ENCODE measurements around the gene GALNT18. TPM values are rescaled to one million over a fixed set of nuclear protein-coding genes. Genes with fewer than 3 reads are reported as not detected.

Gene GALNT18
- total RNA-seq, 2 experiments from 2014 or later = 0.69 to 0.71 TPM

DNA sequence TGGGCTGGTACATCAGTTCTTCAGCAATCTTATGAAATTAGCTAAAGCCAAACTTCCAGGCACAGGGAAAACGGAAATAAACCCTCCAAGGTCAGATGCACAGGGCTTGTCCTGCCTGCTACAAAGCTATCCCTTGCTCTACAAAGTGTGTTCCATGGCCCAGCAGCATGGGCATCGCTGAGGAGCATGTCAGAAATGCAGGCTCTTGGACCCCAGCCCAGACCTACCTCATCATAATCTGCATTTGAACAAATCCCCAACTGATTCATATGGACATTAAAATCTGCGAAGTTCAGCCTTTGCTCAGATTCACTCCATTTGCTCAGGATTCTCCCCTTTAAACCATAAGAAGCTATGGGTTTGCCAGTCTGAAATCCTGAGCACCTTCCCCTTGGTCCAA, 139.1 kb downstream of the GALNT18 start:
- Mint-ChIP-seq H3K27me3 (peaks cover 6% of the 10 kb centered on the region), H3K36me3 (ENCODE audit: low read depth) (no peaks in the 10 kb centered on the region), H3K9me3 (no peaks in the 10 kb centered on the region), H3K4me1 (no peaks in the 10 kb centered on the region), H3K27ac (no peak overlapping the region), H3K4me3 (no peak overlapping the region)
- ChIA-PET POLR2A (no interaction called here), CTCF (no interaction called here)
- no peak for DNase-seq

DNA sequence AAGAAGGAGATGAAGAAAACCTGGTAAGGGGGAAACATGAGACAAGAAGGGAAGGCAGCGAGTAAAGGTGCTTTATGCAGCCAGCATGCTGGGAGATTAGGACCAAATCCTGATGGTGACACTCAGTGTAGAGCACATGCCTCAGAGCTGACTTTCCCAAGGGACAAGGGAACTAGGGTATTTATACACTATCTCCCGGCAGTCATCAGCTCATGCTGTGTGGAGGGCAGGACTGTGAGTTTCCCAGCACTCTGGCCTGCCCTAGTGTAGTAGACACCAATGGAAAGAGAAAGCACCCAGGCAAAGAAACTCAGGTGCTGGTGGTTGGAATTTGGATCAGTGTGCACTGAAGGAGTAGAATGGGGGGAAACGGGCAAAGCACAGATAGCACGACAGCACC, 140.4 kb downstream of the GALNT18 start:
- DNase-seq = no peak
- H3K36me3 Mint-ChIP-seq (ENCODE audit: low read depth) = no peaks in the 10 kb centered on the region
- no peaks in the 10 kb centered on the region for H3K9me3 Mint-ChIP-seq
- CTCF ChIA-PET = no interaction called here
- no peak overlapping the region for H3K27ac Mint-ChIP-seq
- H3K4me1 Mint-ChIP-seq = no peaks in the 10 kb centered on the region
- no peak overlapping the region for H3K4me3 Mint-ChIP-seq
- peaks cover 3% of the 10 kb centered on the region for H3K27me3 Mint-ChIP-seq
- POLR2A ChIA-PET = no interaction called here

DNA sequence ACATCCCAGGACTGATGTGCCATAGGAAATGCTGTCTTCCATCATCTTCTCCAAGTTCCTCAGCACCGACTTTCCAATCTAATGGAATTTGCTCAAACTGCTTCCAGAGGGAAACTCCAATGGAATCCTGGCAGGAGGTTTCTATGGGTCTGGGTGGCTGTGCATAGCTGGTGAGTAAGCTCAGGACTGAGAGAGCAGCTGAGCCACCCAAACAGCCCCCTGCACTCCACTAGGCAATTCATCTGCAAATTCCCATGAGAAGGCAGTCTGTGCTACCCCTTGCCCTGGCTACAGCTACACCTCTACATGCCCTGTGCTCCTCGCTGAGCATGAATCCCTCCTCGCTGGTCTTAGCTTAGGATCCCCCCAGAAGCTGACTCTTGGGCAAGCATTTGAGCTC, 140.8 kb downstream of the GALNT18 start:
- ChIA-PET CTCF (no interaction called here), POLR2A (no interaction called here)
- Mint-ChIP-seq H3K4me3 (no peak overlapping the region), H3K27ac (no peak overlapping the region), H3K36me3 (ENCODE audit: low read depth) (no peaks in the 10 kb centered on the region), H3K9me3 (no peaks in the 10 kb centered on the region), H3K27me3 (peaks cover 3% of the 10 kb centered on the region), H3K4me1 (no peaks in the 10 kb centered on the region)
- no peak for DNase-seq

DNA sequence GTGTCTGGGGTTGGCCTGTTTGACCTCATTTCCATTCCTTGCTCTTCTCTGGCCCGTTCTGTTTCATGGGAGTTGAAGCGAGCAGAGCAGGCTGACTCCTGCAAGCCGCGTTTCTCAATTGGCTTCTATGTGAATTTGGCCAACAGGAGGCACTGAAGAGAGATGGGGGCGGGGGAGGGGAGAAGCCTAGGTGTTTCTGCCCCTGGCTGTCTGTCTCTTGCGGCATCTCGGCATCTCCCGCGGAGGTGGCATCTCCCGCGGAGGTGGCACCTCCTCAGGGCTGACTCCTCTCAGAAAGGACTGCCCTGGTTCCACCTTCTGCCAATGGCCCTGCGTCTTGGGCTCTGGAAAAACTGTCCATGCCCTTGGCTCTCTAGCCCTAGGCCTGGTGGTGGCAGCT, 143.1 kb downstream of the GALNT18 start:
- ChIA-PET POLR2A (no interaction called here), CTCF (no interaction called here)
- Mint-ChIP-seq H3K4me1 (no peaks in the 10 kb centered on the region), H3K36me3 (ENCODE audit: low read depth) (no peaks in the 10 kb centered on the region), H3K27me3 (peaks cover 3% of the 10 kb centered on the region), H3K4me3 (no peak overlapping the region), H3K9me3 (no peaks in the 10 kb centered on the region), H3K27ac (no peak overlapping the region)
- DNase-seq = no peak

DNA sequence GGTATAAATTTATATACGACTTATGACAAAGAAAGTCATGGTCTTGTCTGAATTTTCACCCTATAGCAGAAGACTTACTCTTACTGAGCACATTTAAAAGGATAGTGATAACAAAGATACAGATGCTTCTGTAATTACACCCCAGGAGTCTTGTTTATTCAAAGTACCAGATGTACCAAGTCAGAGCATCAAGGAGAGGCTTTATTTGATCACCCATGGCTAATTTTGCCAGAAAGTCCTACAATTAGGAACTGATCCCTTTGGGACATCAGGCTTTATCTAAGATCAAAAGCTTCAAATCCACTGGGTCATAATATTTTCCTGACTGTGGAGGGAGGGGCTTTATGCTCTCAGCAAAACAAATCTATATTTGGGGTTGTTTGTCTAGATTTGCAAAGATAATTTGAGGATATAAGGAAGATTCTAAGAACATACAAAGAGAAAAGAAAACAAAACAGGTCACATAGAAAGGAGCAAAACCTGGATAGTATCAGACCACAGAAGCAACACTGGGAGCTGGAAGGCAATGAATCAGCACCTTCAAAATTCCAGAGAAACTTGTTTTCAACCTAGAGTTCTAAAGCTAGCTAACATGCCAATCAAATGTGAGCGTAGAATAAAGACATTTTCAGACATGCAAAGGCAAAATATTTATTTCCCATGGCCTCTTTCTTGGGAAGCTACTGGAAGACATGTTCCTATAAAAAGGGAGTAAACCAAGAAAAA, 143.9 kb downstream of the GALNT18 start:
- peaks cover 3% of the 10 kb centered on the region for H3K27me3 Mint-ChIP-seq
- ChIA-PET POLR2A (no interaction called here), CTCF (no interaction called here)
- no peak overlapping the region for H3K27ac Mint-ChIP-seq
- H3K4me1 Mint-ChIP-seq = no peaks in the 10 kb centered on the region
- H3K9me3 Mint-ChIP-seq = no peaks in the 10 kb centered on the region
- H3K4me3 Mint-ChIP-seq = no peak overlapping the region
- no peaks in the 10 kb centered on the region for H3K36me3 Mint-ChIP-seq (ENCODE audit: low read depth)
- DNase-seq = no peak

DNA sequence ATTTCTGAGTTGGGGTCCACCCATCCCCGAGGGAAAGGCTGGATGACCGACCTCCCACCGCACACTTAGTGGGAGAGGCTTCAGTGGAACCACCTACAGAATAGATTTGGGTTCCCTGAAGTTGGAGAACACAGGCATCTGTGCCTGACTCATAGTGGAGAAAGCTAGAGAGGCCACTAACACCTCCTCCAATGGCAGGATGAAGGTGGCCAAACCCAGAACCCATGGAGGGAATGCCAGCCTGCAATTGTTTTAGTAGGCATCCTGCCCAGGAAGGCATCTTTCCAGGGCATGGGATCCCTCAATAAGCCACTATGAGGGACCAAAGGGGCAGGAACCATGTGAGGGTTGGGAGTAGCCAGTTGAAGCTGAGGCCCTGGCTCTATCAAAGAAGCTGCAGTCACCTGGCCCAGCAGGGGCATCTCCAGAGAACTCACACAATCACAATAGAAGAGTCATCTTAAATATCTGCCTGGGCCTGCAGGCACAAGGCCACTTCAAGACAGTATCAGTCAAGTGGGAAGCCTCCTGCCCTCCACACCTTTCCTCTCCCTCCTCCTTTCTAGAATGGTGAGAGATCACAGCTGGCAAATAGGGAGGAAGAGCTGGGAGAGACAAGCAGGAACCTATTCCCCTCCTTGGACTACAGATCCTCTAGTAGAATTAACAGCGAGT, 144.7 kb downstream of the GALNT18 start:
- no peak for DNase-seq
- no peak overlapping the region for H3K4me3 Mint-ChIP-seq
- ChIA-PET CTCF (no interaction called here), POLR2A (no interaction called here)
- H3K4me1 Mint-ChIP-seq = no peaks in the 10 kb centered on the region
- no peaks in the 10 kb centered on the region for H3K36me3 Mint-ChIP-seq (ENCODE audit: low read depth)
- H3K27me3 Mint-ChIP-seq = peaks cover 3% of the 10 kb centered on the region
- no peaks in the 10 kb centered on the region for H3K9me3 Mint-ChIP-seq
- no peak overlapping the region for H3K27ac Mint-ChIP-seq

DNA sequence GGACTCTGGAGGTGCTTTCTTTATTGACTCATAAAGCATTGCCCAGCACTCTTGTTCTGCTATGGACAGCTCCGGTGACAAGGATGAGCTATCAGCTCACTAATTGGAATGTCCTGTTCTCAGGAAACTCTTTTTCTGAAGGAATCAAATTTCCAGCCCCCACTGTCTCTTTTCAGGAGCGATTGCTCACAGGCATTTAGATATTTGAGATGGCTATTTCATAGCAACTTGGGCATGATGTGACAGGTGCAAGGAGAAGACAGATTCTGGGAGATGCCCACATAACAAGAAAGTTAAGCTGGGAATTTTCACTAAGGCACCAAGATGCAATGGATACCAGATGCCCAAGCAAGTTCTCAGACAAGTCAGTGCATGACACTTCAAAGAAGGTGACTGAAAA, 145.3 kb downstream of the GALNT18 start:
- no peaks in the 10 kb centered on the region for H3K36me3 Mint-ChIP-seq (ENCODE audit: low read depth)
- no peaks in the 10 kb centered on the region for H3K4me1 Mint-ChIP-seq
- H3K27me3 Mint-ChIP-seq = peaks cover 3% of the 10 kb centered on the region
- no peak overlapping the region for H3K4me3 Mint-ChIP-seq
- DNase-seq = no peak
- no peaks in the 10 kb centered on the region for H3K9me3 Mint-ChIP-seq
- ChIA-PET CTCF (no interaction called here), POLR2A (no interaction called here)
- no peak overlapping the region for H3K27ac Mint-ChIP-seq

DNA sequence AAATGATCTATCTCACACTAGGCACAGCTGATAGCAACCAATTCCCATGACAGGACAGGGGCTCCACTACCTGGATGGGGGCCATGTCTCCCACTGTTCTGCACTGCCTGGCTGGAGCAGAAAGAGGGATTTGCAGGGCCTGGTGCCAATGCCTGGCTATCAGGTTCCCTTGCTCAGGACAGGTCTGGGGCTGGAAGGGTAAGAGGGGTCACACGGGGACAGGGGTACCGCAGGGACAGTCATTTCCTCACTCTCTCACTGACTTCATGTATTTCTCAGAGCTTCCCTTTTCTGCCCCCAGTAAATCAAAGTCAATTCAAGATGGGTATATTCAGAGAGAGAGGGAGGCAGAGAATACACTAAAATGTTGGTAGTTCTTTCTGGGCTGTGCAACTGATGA, 149.7 kb downstream of the GALNT18 start:
- ChIA-PET POLR2A (no interaction called here), CTCF (no interaction called here)
- Mint-ChIP-seq H3K4me1 (no peaks in the 10 kb centered on the region), H3K27ac (no peak overlapping the region), H3K27me3 (no peaks in the 10 kb centered on the region), H3K4me3 (no peak overlapping the region), H3K9me3 (no peaks in the 10 kb centered on the region), H3K36me3 (ENCODE audit: low read depth) (no peaks in the 10 kb centered on the region)
- no peak for DNase-seq

DNA sequence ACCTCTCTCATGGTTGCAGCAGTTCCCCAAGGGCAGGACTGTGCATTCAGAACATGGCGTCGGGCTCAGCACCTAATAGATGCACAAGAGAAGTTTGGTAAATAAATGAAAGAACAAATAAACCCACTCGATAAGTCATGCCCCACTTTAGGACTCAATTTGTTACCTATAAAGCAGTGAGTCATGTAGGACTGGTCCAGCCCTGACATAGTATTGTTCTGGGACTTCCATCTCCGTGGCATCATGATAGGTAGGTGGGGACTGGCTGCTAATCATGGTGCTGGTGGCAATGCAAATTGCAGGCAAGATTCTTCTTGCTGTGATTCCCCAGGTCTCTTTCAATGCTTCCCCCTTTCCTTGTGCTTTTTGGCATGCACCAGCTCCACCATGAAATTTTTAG, 150.6 kb downstream of the GALNT18 start:
- no peaks in the 10 kb centered on the region for H3K9me3 Mint-ChIP-seq
- no peaks in the 10 kb centered on the region for H3K36me3 Mint-ChIP-seq (ENCODE audit: low read depth)
- H3K27ac Mint-ChIP-seq = no peak overlapping the region
- H3K4me3 Mint-ChIP-seq = no peak overlapping the region
- H3K27me3 Mint-ChIP-seq = no peaks in the 10 kb centered on the region
- ChIA-PET CTCF (interaction anchor here (1.1 kb wide), 1 partner anchor 88 kb away, joined by 3 read pairs; no protein-coding TSS in a partner anchor), POLR2A (no interaction called here)
- no peaks in the 10 kb centered on the region for H3K4me1 Mint-ChIP-seq
- no peak for DNase-seq

DNA sequence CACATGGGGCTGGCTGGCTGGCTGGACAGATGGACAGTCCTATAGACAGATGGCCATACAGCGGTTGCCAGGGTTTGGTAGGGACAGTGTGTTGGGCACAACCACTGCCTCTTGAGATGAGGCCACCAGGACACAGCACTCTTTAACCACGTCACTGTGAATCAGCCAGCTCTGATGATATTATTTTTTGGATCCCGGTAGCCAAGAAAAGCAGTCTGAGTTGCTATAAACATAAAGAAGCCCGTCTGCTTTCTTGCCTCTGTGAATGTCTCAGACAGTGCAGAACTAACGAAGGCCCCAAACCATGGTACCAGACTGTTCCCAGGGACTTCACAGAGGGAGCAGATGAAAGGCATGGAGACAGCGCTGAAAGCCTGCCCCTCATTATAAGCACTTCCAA, 152.9 kb downstream of the GALNT18 start:
- Mint-ChIP-seq H3K36me3 (ENCODE audit: low read depth) (no peaks in the 10 kb centered on the region), H3K4me3 (no peak overlapping the region), H3K27ac (no peak overlapping the region), H3K9me3 (no peaks in the 10 kb centered on the region), H3K27me3 (no peaks in the 10 kb centered on the region), H3K4me1 (no peaks in the 10 kb centered on the region)
- CTCF ChIA-PET = no interaction called here
- DNase-seq = no peak
- POLR2A ChIA-PET = no interaction called here

DNA sequence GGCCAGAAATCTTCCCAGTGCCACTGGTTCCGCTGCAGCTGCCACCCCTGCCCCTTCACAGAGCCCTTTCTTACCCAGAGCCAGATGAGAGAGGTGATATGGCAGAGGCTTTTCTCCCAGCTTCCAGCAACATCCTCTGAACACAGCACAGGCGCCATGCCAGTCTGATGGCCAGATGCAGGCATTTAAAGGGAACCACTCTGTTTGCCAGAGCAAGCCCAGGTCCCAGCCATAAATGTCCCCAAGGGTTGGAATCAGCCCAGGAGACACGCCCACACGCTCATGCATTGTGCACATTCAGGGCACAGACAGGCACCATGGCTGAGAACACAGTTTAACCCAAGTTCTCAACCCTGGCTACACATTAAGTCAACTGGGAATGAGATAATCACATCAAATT, 154.5 kb downstream of the GALNT18 start:
- H3K27me3 Mint-ChIP-seq = no peaks in the 10 kb centered on the region
- ChIA-PET POLR2A (no interaction called here), CTCF (no interaction called here)
- DNase-seq = no peak
- no peak overlapping the region for H3K4me3 Mint-ChIP-seq
- H3K36me3 Mint-ChIP-seq (ENCODE audit: low read depth) = no peaks in the 10 kb centered on the region
- H3K27ac Mint-ChIP-seq = no peak overlapping the region
- H3K9me3 Mint-ChIP-seq = no peaks in the 10 kb centered on the region
- no peaks in the 10 kb centered on the region for H3K4me1 Mint-ChIP-seq

DNA sequence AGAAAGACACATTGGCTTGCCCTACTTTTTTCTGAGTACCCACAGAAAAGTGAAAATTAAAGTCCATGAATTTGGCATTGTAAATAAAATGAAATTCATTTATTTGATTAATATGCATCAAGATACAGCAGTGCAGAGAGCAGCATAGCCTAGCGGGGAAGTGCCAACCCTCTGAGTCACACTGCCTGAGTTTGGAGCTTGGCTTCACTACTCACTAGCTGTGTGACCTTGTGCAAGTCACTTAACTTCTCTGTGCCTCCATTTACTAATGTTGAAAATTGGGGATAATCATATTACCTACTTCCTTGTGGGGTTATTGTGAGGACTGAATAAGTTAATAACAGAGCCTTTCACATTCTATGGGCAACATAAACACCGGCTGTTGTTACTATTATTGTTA, 157.2 kb downstream of the GALNT18 start:
- Mint-ChIP-seq H3K27me3 (no peaks in the 10 kb centered on the region), H3K9me3 (no peaks in the 10 kb centered on the region), H3K36me3 (ENCODE audit: low read depth) (no peaks in the 10 kb centered on the region), H3K4me3 (no peak overlapping the region), H3K4me1 (no peaks in the 10 kb centered on the region), H3K27ac (no peak overlapping the region)
- CTCF ChIA-PET = no interaction called here
- DNase-seq = no peak
- POLR2A ChIA-PET = no interaction called here

DNA sequence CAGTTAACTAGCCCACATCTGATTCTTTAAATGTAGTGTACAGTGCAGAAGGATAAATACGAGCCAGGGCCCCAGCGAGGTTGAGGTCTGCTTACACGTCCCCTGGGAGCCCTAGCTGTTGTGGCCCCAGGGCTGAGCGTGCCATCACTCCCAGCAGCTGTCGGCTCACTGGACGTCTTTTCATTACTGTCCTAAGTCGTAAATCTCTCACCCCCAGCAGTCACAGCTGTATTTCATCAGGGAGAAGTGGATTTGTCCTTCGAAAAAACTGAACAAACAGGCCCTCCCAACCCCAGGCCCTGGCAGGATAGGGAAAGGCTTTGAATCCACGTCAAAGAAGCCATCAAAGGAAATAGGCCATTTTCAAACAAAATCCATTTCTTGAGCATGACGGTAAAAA, 158.4 kb downstream of the GALNT18 start:
- Mint-ChIP-seq H3K9me3 (no peaks in the 10 kb centered on the region), H3K36me3 (ENCODE audit: low read depth) (no peaks in the 10 kb centered on the region), H3K4me1 (no peaks in the 10 kb centered on the region), H3K27ac (no peak overlapping the region), H3K27me3 (peaks cover 2% of the 10 kb centered on the region), H3K4me3 (no peak overlapping the region)
- no peak for DNase-seq
- ChIA-PET CTCF (interaction anchor here (0.6 kb wide), 1 partner anchor 315 kb away, joined by 3 read pairs; no protein-coding TSS in a partner anchor), POLR2A (no interaction called here)

DNA sequence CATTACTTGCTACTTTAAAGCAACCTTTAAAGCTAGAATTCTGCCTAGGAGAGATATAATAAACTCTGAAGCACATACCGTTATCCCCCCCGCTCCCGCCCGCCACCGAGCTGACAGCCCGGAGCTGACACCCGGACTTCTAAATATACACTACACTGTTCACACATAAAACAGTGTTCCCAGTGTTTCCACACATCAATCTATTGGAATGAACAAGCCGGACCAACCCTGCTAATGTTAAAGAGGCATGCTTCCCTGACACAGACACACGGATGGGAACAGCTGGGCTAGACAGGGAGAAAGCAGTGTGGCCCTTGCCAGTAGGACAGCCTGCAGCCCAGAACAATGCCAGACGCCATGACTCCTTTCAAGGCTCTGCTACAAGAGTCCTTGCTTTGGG, 160.3 kb downstream of the GALNT18 start:
- Mint-ChIP-seq H3K27me3 (peaks cover 2% of the 10 kb centered on the region), H3K4me1 (no peaks in the 10 kb centered on the region), H3K27ac (no peak overlapping the region), H3K36me3 (ENCODE audit: low read depth) (no peaks in the 10 kb centered on the region), H3K4me3 (no peak overlapping the region), H3K9me3 (no peaks in the 10 kb centered on the region)
- CTCF ChIA-PET = no interaction called here
- POLR2A ChIA-PET = no interaction called here
- DNase-seq = no peak
